Immature natural killer cell (primary cell): Measurements from ENCODE around the gene PNMA6F. TPM values are rescaled to one million over a fixed set of nuclear protein-coding genes. Genes with fewer than 3 reads are reported as not detected.

ENCODE experiments used
- DNase-seq, 3 donors: peaks; one replicate each; pipeline ENCODE4 v3.0.0; 2022; ENCODE audit warnings: mixed read lengths in 1 of 3
- H3K27ac Mint-ChIP-seq, 6 donors: one replicate each; pipeline ENCODE4 v1.8.0; 2020; ENCODE audit warnings: mixed read lengths in 6 of 6, mild to moderate bottlenecking in 5 of 6, inconsistent platforms in 4 of 6, moderate library complexity in 3 of 6
- H3K27me3 Mint-ChIP-seq, 3 donors: one replicate each; pipeline ENCODE4 v1.8.0; 2020 to 2021; ENCODE audit warnings: low read depth in 3 of 3, mild to moderate bottlenecking in 3 of 3, mixed read lengths in 3 of 3, moderate library complexity in 3 of 3, inconsistent platforms in 1 of 3
- H3K36me3 Mint-ChIP-seq, 3 donors: one replicate each; pipeline ENCODE4 v1.8.0; 2020; ENCODE audit warnings: mixed read lengths in 3 of 3, inconsistent platforms in 2 of 3, mild to moderate bottlenecking in 2 of 3
- H3K4me1 Mint-ChIP-seq, 2 donors: one replicate each; pipeline ENCODE4 v1.8.0; 2020; ENCODE audit warnings: inconsistent platforms in 2 of 2, mild to moderate bottlenecking in 2 of 2, mixed read lengths in 2 of 2, moderate library complexity in 1 of 2
- H3K4me3 Mint-ChIP-seq, 5 donors: one replicate each; pipeline ENCODE4 v1.8.0; 2020; ENCODE audit warnings: mild to moderate bottlenecking in 5 of 5, mixed read lengths in 5 of 5, inconsistent platforms in 3 of 5, moderate library complexity in 3 of 5
- H3K9me3 Mint-ChIP-seq, 6 donors: one replicate each; pipeline ENCODE4 v1.8.0; 2020; ENCODE audit warnings: mild to moderate bottlenecking in 6 of 6, mixed read lengths in 6 of 6, inconsistent platforms in 4 of 6, moderate library complexity in 3 of 6
- polyA plus RNA-seq, 3 donors: library from polyadenylated mRNA; unstranded; fragments of 300-500 nt; fragmentation: Illumina TruSeq; gene quantifications; one replicate each; pipeline ENCODE4 v1.2.3, GENCODE V29; 2021

PNMA6F gene
- not detected for polyA plus RNA-seq

- Mint-ChIP-seq H3K4me3 (no peak within 1 kb of the TSS), H3K27ac (no peak within 1 kb of the TSS)
Measured at GRCh38 chrX:153321381-153322124, at the start of gene PNMA6F. Gene PNMA6F (minus strand): TSS chrX:153321767. CDS start chrX:153320674, 1,093 bp downstream.

GRCh38 chrX:153371256-153371655 lies 49.7 kb upstream of the PNMA6F start:
- no peaks in the 10 kb centered on the region for H3K9me3 Mint-ChIP-seq
- no peaks in the 10 kb centered on the region for H3K36me3 Mint-ChIP-seq
- peaks cover 0 to 19% (median 5%) of the 10 kb centered on the region in 3 donors for H3K27me3 Mint-ChIP-seq
- no peak overlapping the region for H3K27ac Mint-ChIP-seq
- DNase-seq, result no peak
- no peak overlapping the region for H3K4me3 Mint-ChIP-seq
- no peaks in the 10 kb centered on the region for H3K4me1 Mint-ChIP-seq

More at GRCh38 chrX:153321381-153322124, at the start of gene PNMA6F:
- Mint-ChIP-seq H3K9me3 (no peaks in the 10 kb centered on the region), H3K27me3 (peaks cover under 1 to 11% (median 2%) of the 10 kb centered on the region in 3 donors), H3K4me1 (no peaks in the 10 kb centered on the region), H3K36me3 (no peaks in the 10 kb centered on the region)
- DNase-seq, result no peak

GRCh38 chrX:153370293-153371055 lies 48.9 kb upstream of the PNMA6F start:
- Mint-ChIP-seq H3K36me3 (no peaks in the 10 kb centered on the region), H3K4me3 (no peak overlapping the region), H3K27ac (no peak overlapping the region), H3K4me1 (no peaks in the 10 kb centered on the region), H3K27me3 (peaks cover 0 to 19% (median 4%) of the 10 kb centered on the region in 3 donors), H3K9me3 (no peaks in the 10 kb centered on the region)
- DNase-seq, result no peak

- Mint-ChIP-seq H3K9me3 (no peaks in the 10 kb centered on the region), H3K36me3 (no peaks in the 10 kb centered on the region), H3K4me1 (no peaks in the 10 kb centered on the region), H3K27ac (no peak overlapping the region), H3K27me3 (peaks cover 4 to 15% (median 5%) of the 10 kb centered on the region in 3 donors), H3K4me3 (no peak overlapping the region)
- DNase-seq, result no peak
Measured at GRCh38 chrX:153366878-153367538, 45.4 kb upstream of the PNMA6F start.

- Mint-ChIP-seq H3K4me3 (no peak overlapping the region), H3K27ac (no peak overlapping the region), H3K9me3 (no peaks in the 10 kb centered on the region), H3K27me3 (peaks cover 4 to 15% (median 5%) of the 10 kb centered on the region in 3 donors), H3K4me1 (no peaks in the 10 kb centered on the region), H3K36me3 (no peaks in the 10 kb centered on the region)
- no peak for DNase-seq
Measured at GRCh38 chrX:153366119-153366518, 44.6 kb upstream of the PNMA6F start.

- Mint-ChIP-seq H3K27ac (no peak overlapping the region), H3K27me3 (peaks cover 4 to 14% (median 5%) of the 10 kb centered on the region in 3 donors), H3K4me3 (no peak overlapping the region), H3K9me3 (no peaks in the 10 kb centered on the region), H3K4me1 (no peaks in the 10 kb centered on the region), H3K36me3 (peaks cover 0 to 3% (median 0%) of the 10 kb centered on the region in 3 donors)
- no peak for DNase-seq
Measured at GRCh38 chrX:153365670-153366069, 44.1 kb upstream of the PNMA6F start.

GRCh38 chrX:153361781-153362397 lies 40.3 kb upstream of the PNMA6F start:
- Mint-ChIP-seq H3K9me3 (no peaks in the 10 kb centered on the region), H3K36me3 (peaks cover 0 to 4% (median 0%) of the 10 kb centered on the region in 3 donors), H3K27me3 (peaks cover 0 to 5% (median 5%) of the 10 kb centered on the region in 3 donors), H3K4me1 (no peaks in the 10 kb centered on the region), H3K4me3 (no peak overlapping the region), H3K27ac (no peak overlapping the region)
- no peak for DNase-seq

GRCh38 chrX:153357877-153358276 lies 36.3 kb upstream of the PNMA6F start:
- Mint-ChIP-seq H3K9me3 (no peaks in the 10 kb centered on the region), H3K4me3 (no peak overlapping the region), H3K4me1 (no peaks in the 10 kb centered on the region), H3K27ac (no peak overlapping the region), H3K27me3 (peaks cover 0 to 2% (median under 1%) of the 10 kb centered on the region in 3 donors), H3K36me3 (peaks cover 0 to 4% (median 0%) of the 10 kb centered on the region in 3 donors)
- DNase-seq, result no peak

GRCh38 chrX:153353416-153353815 lies 31.8 kb upstream of the PNMA6F start:
- Mint-ChIP-seq H3K27me3 (peaks cover 0 to 7% (median 0%) of the 10 kb centered on the region in 3 donors), H3K9me3 (no peaks in the 10 kb centered on the region), H3K27ac (no peak overlapping the region), H3K4me3 (no peak overlapping the region), H3K36me3 (peaks cover 0 to 3% (median 0%) of the 10 kb centered on the region in 3 donors), H3K4me1 (no peaks in the 10 kb centered on the region)
- no peak for DNase-seq

GRCh38 chrX:153352858-153353257 lies 31.3 kb upstream of the PNMA6F start:
- Mint-ChIP-seq H3K4me1 (no peaks in the 10 kb centered on the region), H3K4me3 (no peak overlapping the region), H3K27ac (no peak overlapping the region), H3K36me3 (peaks cover 0 to 3% (median 0%) of the 10 kb centered on the region in 3 donors), H3K27me3 (peaks cover 0 to 7% (median 0%) of the 10 kb centered on the region in 3 donors), H3K9me3 (no peaks in the 10 kb centered on the region)
- no peak for DNase-seq

- Mint-ChIP-seq H3K4me1 (no peaks in the 10 kb centered on the region), H3K9me3 (no peaks in the 10 kb centered on the region), H3K36me3 (peaks cover 0 to 5% (median under 1%) of the 10 kb centered on the region in 3 donors), H3K27me3 (peaks cover 0 to 7% (median 0%) of the 10 kb centered on the region in 3 donors), H3K4me3 (no peak overlapping the region), H3K27ac (no peak overlapping the region)
- no peak for DNase-seq
Measured at GRCh38 chrX:153351981-153352380, 30.4 kb upstream of the PNMA6F start.

- Mint-ChIP-seq H3K27ac (no peak overlapping the region), H3K9me3 (no peaks in the 10 kb centered on the region)
Measured at GRCh38 chrX:153349952-153350351, 28.4 kb upstream of the PNMA6F start.

GRCh38 chrX:153348421-153348820 lies 26.9 kb upstream of the PNMA6F start:
- peaks cover 0 to 9% (median 3%) of the 10 kb centered on the region in 3 donors for H3K27me3 Mint-ChIP-seq
- peaks cover 0 to 4% of the 10 kb centered on the region in 2 donors for H3K4me1 Mint-ChIP-seq
- no peak overlapping the region for H3K27ac Mint-ChIP-seq
- no peak for DNase-seq
- H3K4me3 Mint-ChIP-seq, result no peak overlapping the region
- no peaks in the 10 kb centered on the region for H3K9me3 Mint-ChIP-seq
- H3K36me3 Mint-ChIP-seq, result peaks cover 0 to 14% (median 3%) of the 10 kb centered on the region in 3 donors

More at GRCh38 chrX:153349952-153350351, 28.4 kb upstream of the PNMA6F start:
- no peak overlapping the region for H3K4me3 Mint-ChIP-seq
- H3K36me3 Mint-ChIP-seq, result peaks cover 0 to 10% (median 3%) of the 10 kb centered on the region in 3 donors
- DNase-seq, result no peak
- no peaks in the 10 kb centered on the region for H3K4me1 Mint-ChIP-seq
- peaks cover 0 to 11% (median 3%) of the 10 kb centered on the region in 3 donors for H3K27me3 Mint-ChIP-seq
